HG03575 (cell line): ENCODE data around the gene MCTP1.

Experiments
- ATAC-seq: cut with Tn5 transposase; IDR thresholded peaks from one replicate; pipeline ENCODE4 v1.9.1; 2021; ENCODE audit not compliant: unreplicated experiment, insufficient number of reproducible peaks, low FRiP score; ENCODE audit errors: extremely low read depth

MCTP1 gene

DNA sequence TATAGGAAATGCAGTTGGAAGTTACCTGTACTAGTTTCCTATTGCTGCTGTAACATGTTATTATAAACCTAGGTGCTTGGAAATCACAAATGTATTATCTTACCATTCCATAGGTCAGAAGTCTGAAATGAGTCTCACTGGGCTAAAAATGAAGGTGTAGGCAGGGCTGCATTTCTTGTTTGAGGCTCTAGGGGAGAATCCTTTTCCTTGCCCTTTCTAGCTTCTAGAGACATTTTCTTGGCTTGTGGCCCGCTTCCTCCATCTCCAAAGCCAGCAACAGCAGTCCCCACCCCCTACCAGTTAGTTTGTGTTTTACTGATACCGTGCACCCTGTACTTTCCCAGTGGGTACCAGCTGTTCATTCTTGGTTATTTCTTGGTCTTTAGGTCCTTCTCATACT lies 513.2 kb downstream of the MCTP1 start:
- no peak for ATAC-seq

DNA sequence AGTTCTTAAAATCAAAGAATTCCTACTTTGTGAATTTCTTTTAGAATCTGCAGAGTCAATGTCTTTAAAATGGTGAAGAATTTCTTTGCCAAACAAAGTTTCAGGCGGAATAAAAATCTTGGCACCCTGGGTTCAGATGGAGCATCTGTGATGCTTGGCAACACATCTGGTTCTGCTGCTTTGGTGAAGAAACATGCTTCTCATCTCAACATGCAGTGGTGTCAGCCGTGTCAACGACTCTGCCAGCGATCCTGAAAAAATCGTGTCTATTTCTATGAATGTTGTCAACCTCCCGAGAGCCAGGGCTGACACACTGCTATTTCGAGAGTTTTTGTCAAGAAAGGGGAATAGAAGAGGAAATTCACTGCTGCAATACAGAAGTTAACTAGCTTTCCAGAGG lies 514.9 kb downstream of the MCTP1 start:
- ATAC-seq, result no peak

DNA sequence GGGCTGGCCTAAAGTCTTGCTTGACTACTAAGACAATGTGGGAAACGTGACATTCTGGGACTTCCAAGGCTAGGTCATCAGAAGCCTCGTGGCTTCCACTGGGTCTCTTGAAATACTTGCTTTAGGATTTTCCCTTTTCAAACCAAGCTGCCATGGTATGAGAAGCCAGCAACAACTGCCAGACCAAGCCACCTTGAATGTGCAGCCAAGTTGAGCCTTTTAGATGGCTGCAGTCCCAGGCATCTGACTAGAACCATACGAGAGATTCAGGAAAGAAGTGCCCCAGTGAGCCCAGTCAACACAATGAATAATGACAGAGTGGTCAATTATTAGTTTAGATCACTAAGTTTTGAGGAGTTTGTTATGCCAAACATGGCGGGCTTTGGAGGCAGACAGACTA lies 523.1 kb downstream of the MCTP1 start:
- ATAC-seq, result no peak

DNA sequence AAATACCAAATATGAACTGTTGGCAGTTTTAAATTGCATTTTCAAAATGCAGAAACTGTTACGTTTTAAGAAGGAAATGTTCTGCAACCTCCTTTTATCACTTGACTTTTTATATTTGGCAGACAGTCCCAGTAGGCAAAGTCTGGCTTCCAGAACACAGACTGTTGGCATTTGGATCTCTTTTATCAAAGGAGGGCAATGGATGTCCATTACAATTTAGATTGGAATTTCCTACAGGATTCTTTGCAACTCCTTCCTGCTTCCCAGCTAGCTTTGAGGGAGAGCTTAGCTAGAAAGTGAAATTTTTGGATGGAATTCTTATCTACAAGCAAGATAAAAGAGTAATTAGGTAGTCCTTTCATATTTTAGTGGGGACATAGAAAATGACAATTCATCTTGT lies 523.8 kb downstream of the MCTP1 start:
- no peak for ATAC-seq

DNA sequence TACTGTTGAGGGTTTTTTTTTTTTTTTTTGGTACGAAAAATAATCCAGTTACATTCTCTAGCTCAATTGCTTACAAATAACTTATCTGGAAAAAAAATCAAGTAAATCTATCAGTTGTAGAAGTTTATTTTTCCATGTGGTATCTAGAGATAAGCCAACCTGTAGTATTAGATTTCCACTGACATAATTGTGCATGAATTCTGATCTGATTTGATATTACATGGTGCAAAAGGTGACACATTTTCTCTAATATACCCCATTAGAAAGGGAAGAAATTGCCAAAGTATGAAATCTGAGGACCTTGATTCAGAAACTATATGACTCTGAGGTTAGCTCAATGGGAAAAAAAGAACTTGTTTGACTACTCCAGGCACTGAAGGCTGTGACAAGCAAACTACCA lies 524.9 kb downstream of the MCTP1 start:
- ATAC-seq, result no peak

DNA sequence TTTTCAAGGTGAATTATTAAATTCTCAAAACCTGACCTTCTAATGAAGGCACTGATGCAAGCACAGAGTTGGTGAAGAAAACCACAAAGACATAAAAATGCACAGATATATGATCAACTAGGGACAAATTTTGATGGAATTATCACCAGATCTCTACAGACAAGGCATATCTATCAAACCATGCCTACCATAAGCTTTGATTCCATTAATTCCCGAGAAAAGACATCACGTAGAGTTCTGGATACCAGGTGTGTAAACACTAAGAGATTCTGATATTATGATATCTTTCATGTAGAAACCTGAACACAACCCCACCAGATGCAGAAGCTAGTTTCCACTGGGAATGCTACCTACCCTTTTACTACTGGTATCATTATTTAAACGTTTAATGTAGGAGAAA lies 525.9 kb downstream of the MCTP1 start:
- no peak for ATAC-seq

DNA sequence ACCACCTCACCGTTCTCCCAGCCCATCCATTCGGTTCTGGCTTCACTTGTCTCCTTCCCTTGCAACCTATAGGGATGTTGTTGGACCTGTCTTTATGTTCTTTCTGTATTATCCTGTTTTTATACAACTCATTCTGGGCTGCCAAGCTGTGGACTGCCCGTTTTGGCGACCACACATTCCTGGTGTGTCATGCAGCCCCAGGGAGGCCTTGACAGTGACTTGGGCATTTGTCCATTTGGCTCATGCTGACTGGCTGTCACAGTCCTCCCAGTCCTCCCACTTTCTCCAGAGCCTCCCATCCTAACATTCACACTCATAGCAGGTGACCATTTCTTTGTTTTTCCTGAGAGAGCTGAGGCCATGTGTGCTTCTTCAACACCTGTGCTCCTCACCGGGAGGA lies 530.1 kb downstream of the MCTP1 start:
- ATAC-seq, result no peak

DNA sequence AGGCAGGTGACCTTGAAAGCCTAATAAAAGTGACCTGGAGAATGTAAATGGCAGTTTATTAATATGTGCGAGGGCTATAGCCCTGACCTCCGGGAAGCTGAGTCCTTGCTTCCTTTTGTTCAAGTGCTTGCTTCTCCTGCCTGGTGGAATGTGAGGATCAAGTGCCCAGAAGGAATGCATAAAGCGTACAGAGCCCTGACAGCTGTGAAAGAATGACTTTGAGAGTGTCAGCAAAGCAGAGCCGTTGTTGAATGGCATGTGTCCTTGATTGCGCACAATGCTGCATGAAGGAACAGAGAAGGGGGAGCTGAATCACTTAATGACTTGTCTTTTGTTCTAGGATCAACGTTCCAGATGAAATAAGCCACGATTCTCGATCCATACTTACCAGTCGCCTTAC lies 533.4 kb downstream of the MCTP1 start:
- no peak for ATAC-seq

DNA sequence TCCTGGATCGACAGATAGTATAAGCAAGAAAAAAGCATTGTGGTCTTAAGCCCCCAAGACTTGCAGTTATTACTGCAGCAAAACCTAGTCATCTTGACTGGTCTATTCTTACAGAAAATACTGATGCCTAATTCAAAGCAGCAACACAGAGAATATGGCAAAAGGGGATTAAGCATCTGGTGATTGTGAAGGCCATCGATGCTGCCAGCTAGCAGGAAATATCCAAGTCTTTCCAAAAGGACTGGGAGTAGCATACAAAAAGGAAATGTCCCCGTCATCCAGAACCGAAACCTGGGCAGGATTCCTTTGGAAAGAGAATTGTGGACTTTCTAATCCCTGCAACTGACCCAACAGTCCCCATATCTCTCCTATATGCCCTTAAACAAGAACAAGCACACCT lies 534.2 kb downstream of the MCTP1 start:
- no peak for ATAC-seq

DNA sequence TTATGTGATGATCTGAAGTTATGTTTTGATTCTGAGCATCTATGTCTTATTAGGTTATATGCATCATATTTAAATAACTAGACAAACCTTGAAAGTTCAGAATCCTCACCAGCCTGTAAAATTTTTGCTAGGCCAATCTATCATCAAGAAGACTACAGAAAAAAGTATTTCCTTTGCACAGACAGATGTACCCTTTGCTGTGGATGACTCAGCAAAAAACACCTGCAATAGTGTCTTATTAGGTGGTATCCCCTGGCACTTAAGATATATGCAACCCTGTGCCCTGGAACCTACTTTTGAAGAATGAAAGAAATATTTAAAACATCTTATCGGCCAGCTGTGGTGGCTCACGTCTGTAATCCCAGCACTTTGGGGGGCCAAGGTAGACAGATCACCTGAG lies 535.9 kb downstream of the MCTP1 start:
- ATAC-seq, result no peak

DNA sequence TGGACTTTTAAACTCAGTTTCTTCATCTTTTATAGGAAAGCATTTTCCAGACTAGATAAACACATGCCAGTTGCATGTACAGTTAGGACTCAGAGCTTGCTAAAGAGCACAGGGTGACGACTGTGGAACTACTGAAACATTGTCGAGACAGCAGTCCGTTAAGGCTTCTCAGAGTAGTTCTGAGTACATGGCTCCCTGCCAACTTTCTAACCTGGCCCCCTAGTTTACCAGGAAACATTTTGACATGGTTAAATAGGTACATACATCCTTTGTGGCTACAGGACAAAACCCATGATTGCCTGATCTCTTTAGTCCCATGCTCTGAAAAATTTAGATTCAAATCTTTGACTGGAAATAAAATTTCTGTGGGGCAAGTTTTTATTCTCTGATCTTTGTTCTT lies 536.7 kb downstream of the MCTP1 start:
- ATAC-seq, result no peak

DNA sequence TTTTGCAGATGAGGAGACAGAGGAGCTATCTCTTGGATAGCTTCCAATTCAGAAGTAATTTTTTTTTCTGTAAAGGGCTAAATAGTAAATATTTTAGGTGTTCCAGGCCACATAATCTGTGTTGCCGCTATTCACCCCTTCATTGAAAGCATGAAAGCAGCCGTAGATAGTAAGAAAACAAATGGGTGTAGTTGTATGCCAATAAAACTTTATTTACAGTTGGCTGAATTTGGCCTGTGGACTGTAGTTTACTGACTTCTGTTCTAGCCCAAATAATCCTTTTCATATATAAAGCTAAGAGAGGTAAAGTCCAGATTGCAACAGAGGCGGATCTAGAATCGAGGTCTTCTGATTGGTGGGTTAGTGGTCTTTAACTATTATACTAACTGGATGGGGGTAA lies 537.5 kb downstream of the MCTP1 start:
- ATAC-seq, result no peak

DNA sequence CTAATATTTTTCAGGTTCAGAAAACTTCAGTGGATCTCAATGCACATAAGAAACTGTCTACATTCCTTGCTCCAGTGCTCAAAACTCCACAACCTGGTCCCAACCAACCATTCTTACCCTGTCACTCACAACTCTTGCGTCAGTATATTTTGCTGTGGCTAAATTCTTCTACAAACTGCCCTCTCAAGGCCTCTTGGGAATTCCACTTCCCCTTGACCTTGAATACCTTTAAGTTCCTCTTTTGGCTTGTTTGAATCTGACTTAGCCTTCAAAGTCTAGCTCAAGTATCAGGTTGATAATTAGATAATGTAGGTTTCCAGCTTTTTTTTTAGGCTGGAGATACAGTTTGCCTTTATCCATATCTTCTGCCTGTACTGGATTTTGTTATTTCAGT lies 538.2 kb downstream of the MCTP1 start:
- peak; percentile 30 for ATAC-seq

DNA sequence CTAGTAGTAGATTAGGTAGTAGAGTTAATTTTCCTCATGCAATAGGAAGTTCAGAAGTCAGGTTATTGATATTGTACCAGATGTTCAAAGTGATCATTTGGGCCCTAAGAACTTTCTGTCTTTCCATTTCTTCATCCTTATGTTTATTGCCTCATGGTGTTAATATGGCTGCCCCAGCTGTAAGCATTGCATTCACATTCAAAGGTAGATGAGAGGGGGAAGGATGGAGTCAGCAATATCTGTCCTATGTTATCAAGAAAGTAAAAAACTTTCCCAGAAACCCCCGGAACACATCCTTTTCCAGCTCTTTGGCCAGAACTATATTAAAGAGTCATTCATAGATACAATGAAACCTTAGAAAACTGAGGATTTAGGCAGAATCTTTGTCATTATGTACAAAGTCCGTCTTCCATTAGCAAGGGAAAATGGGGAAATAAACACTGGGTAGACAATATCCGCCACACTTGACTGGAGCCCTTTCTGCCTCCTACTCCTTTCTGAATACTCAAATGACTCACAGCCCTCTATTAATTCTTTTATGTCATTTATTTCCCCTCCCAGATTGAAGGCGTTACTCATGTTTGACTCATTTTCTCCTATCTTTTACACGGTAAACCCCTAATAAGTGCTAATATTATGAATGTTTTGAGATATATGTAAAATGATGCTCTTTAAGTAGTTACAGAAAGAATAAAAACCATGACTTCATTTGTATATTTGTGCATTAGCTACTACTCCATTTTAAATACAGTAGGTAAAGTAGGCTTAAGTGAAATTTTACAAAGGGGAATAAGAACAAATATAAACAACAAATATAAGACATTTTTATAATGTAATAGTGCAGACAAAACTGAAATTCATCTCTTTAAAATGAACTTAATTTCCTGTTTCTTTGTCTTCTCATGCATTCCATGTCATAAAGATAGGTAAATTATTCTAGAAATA lies 538.8 kb downstream of the MCTP1 start:
- peak; percentile 76 for ATAC-seq

DNA sequence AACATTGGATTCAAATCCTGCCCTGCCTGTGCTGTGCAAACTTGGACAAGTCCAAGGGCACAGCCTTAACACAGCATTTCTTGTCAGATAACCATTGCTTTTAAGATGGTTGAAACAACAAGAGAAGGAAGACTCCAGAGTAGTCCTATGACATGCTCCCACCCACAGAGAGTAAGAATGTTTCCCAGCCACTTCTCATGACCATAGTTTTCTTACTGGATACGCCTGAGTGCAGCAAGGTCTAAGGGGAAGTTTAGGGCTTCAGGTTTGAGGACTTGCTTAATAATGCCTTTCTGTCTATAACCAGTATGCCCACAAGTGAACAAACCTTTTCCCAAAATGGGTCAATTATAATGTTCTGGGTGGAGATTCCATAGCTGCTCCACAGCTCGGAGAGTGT lies 540.0 kb downstream of the MCTP1 start:
- no peak for ATAC-seq

DNA sequence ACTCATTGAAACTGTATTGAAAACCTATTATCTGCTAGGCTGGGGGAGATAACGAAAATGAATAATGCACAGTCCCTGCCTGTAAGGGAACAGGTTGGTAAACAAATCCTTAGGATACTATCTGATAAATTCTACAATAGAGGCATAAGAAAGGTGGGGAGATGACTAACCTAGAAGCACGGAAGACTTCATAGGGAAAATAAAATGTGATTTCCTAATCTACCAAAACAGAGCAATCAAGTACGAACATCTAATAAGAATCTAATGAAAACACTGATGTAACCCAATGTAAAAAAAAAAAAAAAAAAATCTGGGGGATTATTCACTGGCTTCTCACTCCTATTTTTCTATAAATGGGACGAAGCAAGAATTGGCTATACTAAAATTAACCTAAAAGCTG lies 542.0 kb downstream of the MCTP1 start:
- no peak for ATAC-seq

DNA sequence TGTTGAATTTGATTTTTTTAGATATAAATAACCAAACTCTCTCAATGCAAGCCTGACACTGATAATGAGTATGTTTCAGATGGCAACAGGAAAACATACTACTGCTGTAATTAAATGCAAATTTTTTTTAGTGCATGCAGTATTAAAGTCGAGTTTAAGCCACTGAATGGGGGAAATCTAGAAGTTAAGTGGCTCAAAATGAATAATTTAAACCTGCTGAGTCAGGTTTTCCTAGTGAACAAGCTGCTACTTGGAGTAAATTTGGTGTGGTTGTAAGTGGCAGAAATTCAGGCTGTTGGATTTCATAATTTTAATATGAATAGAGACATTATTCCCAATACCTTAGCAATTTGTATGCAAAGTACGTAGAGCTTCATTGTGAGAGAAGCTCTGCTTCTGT lies 544.6 kb downstream of the MCTP1 start:
- ATAC-seq, result no peak

DNA sequence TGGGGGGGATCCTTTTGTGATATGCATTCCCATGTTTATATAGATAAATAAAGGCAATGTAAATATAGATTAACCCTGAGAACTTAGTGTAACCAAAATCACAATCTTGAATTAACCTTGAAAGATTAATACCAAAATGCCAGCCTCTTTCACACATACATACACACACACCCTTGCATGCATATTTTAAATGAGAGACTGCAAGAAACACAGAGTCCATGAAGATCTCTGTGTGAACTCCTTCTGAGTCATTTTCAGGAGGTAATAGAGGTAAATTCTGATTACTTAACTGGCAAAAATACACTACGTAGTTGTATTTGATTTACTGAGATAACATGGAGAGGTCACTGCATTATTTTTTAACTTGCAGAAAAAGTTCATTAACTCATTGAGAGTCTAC lies 548.4 kb downstream of the MCTP1 start:
- no peak for ATAC-seq

DNA sequence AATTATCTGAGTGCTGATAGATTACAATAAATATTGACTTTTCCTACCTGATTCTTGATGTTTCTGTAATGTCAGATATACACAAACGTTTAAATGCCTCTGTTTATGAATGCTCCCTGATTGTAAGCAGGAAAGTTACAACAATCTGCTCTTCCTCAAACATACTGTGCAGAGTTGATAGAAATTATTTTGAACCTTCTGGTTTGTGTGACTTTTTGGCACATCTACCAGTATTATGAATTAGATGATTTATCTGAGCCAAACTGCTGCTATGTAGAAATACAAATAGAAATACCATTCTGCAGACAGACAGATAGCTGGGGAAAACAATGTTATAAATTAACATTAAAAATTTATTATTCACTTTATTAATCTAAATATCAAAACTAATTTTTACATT lies 553.4 kb downstream of the MCTP1 start:
- ATAC-seq, result no peak

DNA sequence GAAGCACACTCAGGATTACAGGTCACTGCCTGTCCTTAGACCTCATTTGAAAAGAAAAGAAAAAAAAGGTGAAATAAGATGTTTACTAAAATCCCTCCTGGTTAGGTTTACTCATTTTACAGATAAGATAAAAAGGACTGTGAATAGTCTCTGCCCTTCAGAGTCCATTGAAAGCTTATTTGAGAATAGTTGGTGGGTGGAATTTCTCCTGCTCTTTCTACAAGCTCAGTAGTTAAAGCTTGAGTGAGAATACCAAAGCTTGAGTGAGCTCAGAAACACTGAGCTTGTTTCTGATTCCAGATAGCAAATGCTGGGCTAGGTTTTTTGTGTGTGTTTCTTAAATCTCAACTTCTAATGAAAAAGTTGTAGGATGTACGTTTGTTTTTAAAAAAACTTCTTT lies 559.8 kb downstream of the MCTP1 start:
- no peak for ATAC-seq

DNA sequence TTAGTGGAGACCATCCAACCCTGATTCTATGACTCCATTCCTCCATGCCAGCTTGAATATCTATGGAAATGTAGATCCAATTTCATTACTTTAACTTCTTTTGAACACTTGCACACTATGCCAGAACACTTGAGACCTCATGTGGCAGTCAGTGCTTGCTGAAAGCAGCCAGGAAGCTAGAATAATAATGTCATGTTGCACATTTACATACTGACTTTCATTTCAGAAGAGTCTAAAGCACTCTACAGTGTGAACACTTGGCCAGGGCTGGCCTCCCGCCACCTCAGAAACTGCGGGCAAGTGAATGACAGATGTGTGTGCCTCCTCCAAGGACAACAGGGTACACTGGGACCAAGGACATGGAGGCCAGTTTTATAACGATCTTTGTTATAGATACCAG lies 569.1 kb downstream of the MCTP1 start:
- no peak for ATAC-seq
